ENCODE results near the gene NEURL2. TPM values are rescaled to one million over a fixed set of nuclear protein-coding genes. Genes with fewer than 3 reads are reported as not detected.

NEURL2 gene
- polyA plus RNA-seq, 3 donors = 8.8 to 10.2 (median 10.1) TPM

DNA sequence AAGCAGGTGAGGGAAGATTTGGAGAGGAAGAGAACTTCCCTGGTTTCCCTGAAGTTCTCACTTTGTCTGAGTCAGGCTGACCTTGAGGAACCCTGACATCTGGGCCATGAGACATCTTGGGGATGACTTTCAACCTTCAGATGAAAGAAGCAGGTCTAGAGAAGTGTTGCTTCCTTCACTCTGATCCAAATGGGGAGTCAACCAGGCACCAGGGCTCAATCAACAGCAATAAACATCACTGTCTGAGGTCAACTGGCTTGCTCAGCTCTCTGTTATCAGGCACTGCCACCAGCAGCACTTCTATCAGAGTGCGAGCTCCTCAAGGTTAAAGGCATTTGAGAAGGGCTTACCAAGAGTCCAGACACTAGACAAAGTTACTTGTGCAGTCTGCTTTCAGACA, 40.1 kb downstream of the NEURL2 start:
- DNase-seq = no peak

DNA sequence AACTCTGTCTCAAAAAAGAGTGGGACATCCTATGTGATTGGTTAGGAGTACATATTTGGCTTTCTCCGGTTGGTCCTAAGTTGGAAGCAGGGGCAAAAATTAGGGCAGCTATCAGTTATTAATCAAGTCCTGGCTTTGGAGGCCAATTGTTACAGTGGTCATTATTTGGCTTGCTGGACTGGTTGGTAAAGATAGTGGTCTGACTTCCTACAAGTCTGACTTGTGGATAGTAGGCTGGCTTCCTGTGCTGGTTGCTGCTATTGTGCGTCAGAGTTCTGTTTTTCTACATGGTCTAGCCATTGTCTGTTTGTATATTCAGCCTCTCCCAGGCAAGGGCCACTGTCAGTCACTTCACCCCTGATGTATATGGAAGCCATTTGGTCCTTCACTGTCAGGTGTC, 40.8 kb downstream of the NEURL2 start:
- no peak for DNase-seq

DNA sequence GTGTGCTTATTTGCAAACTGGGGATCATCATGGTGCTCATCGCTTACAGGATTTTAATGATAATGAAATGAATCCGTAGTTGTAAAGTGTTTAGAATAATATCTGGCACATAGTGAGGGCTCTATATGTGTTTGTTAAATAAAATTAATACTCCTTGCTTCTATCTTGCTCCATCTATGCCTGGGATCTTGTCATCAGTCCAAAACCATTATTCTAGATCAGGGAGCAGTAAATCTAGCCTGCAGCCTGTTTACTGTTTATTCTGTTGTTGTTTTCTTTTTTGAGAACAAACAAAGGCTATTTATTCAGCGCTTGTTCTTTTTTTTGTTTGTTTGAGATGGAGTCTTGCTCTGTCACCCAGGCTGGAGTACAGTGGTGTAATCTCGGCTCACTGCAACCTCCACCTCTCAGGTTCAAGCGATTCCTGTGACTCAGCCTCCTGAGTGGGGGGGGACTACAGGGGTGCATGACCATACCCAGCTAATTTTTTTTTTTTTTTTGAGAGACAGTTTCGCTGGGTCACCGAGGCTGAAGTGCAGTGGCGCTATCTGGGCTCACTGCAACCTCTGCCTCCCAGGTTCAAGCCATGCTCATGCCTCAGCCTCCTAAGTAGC, 41.9 kb downstream of the NEURL2 start:
- no peak for DNase-seq

DNA sequence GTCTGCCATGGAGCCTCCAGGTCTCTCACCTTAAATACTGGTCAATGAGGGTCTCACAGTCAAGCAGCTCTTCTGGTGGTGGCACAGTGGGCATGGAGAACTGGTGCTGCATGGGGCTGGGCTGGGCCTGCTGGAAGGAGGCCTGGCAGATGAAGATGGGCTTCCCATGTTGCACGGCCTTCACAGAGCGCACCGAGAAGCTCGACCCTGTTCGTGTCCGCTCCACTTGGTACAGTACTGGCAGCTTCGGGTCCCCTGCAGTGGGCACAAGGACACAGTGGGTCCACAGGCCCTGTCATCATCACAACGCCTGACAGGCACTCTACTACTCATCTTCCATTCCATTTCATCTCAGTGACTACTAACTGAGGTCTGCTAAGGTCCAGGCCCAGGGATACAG, 42.6 kb downstream of the NEURL2 start:
- no peak for DNase-seq

DNA sequence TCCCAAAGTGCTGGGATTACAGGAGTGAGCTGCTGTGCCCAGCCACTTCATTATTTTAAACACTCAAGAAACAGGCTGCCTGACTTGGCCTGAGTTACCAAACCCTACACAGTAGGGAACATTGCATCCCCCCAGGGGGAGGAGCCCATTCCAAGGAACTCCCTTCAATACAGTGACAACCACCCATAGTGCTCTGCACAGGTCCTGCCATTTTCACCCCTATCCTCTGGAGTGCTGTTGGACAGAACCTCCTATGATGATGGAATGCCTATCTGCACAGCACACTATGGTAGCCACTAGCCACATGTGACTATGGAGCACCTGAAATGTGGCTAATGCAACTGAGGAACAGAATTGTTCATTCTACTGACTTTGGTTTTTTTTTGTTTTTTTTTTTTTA, 45.6 kb downstream of the NEURL2 start:
- no peak for DNase-seq

DNA sequence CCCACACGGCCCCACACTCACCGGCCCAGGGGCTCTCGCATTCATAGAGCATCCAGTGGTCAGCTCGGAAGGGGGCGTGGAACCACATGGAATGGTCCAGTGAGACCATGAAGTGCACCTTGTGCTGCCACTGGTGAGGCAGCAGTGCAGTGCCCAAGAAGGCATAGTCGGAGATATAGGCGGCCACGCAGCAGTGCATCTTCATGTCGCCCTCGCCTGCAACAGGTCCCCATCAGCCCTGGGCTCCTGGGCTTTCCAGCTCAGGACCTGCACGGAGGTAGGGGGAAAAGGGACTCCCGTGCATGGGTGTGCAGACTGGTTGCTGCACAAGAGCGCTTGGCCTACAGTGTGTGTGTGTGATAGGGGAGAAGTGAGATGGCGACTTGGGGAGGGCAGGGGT, 47.5 kb downstream of the NEURL2 start:
- no peak for DNase-seq

DNA sequence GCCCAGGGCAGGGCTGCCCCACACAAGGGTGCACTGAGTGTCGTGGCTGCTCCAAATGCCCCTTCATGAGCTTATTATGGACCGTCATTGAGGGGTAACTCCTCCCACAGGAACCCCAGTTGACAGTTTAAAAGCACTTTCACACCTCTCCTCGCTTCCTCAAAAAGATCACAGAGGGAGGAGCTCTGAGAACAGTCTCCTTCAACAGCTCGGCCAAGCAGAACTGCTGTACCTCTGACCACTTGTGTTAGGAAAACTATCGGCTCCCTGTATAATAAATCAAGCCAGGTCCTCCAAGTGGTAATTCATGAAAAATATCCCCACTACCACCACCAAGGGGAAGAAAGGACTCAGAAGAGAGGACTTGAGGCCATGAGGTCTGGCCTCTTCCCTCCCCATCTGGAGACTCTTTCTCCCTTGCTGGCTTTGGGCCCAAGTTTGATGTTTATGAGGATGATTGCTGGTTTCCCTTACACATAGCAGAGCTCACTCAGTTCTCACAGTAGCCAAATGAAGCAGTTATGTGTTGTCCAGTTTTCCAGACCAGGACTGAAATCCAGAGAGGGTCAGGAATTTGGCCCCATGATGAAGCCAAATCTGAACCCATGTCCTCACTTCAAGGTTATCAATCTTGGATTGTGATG, 48.7 kb downstream of the NEURL2 start:
- no peak for DNase-seq

DNA sequence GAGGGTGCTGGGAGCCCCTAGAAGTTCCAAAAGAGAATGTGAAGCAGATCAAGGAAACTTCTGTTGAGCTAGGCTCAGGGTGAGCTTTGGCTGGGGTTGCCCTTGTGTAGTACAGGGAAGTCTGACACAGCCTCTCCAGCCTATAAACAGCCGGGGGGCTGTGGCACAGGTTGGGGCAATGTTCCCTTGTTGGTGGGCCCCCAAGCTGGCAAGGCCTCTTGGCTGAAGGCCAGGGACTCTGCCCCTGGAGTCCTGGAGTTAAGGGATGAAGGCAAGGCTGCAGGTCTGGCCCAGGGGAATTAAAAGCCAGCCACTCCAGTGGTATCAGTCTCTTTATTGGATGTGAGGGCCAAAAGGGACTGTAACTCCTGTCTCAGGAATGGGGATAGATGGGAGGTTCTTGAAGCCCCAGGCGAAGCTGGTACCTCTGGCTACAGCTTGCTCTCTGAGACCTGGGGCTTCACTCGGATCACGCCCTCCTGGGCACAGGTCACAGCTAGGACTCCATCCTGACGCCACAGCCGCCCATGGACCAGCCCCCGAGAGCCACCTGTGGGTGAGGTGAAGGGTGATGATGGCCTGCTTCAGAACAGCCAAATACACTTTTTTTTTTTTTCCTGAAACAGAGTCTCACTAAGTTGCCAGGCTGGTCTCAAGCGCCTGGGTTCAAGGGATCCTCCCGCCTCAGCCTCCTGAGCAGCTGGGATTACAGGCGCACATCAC, 49.4 kb downstream of the NEURL2 start:
- no peak for DNase-seq

DNA sequence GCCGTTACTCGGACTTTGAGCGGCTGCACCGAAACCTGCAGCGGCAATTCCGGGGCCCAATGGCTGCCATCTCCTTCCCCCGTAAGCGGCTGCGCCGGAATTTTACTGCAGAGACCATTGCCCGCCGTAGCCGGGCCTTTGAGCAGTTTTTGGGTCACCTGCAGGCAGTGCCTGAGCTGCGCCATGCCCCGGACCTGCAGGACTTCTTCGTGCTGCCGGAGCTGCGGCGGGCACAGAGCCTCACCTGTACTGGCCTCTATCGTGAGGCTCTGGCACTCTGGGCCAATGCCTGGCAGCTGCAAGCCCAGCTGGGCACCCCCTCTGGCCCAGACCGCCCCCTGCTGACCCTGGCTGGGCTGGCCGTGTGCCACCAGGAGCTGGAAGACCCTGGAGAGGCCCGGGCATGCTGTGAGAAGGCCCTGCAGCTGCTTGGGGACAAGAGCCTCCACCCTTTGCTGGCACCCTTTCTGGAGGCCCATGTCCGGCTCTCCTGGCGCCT, 50.3 kb downstream of the NEURL2 start:
- DNase-seq = no peak

Other genes with a start within 250 kb of the NEURL2 start
- gene WFDC11, start 221.0 kb downstream of the NEURL2 start, polyA plus RNA-seq (ENCODE audit: insufficient read length in 3 of 3) = not detected
- gene WFDC13, start 189.2 kb downstream of the NEURL2 start, polyA plus RNA-seq (ENCODE audit: insufficient read length in 3 of 3) = not detected
- gene WFDC10B, start 186.2 kb downstream of the NEURL2 start, polyA plus RNA-seq (ENCODE audit: insufficient read length in 3 of 3) = not detected
- not detected for gene SPINT4, start 168.9 kb downstream of the NEURL2 start, polyA plus RNA-seq (ENCODE audit: insufficient read length in 3 of 3)
- gene WFDC3, start 99.3 kb downstream of the NEURL2 start, polyA plus RNA-seq (ENCODE audit: insufficient read length in 3 of 3) = 1 to 10 TPM in 2 of 3 donors, under 1 TPM in 1; 0.36 to 1.6 (median 1.4) TPM
- gene DNTTIP1, start 99.3 kb downstream of the NEURL2 start, polyA plus RNA-seq (ENCODE audit: insufficient read length in 3 of 3) = 10 to 100 TPM; 34.8 to 40.1 (median 39.3) TPM
- gene UBE2C, start 78.6 kb downstream of the NEURL2 start, polyA plus RNA-seq (ENCODE audit: insufficient read length in 3 of 3) = 10 to 100 TPM; 60.5 to 78.8 (median 73.0) TPM
- 1 to 10 TPM in 1 of 3 donors, under 1 TPM in 2; 0.39 to 3.7 (median 0.66) TPM for gene TNNC2, start 63.9 kb downstream of the NEURL2 start, polyA plus RNA-seq (ENCODE audit: insufficient read length in 3 of 3)
- gene SNX21, start 57.4 kb downstream of the NEURL2 start, polyA plus RNA-seq (ENCODE audit: insufficient read length in 3 of 3) = 10 to 100 TPM; 16.1 to 18.4 (median 16.2) TPM
- 10 to 100 TPM; 27.0 to 29.8 (median 28.1) TPM for gene ACOT8, start 33.8 kb downstream of the NEURL2 start, polyA plus RNA-seq (ENCODE audit: insufficient read length in 3 of 3)
- 1 to 10 TPM; 5.9 to 6.5 (median 6.1) TPM for gene ZSWIM3, start 33.6 kb downstream of the NEURL2 start, polyA plus RNA-seq (ENCODE audit: insufficient read length in 3 of 3)
- gene ZSWIM1, start 10.0 kb downstream of the NEURL2 start, polyA plus RNA-seq (ENCODE audit: insufficient read length in 3 of 3) = 10 to 100 TPM; 16.6 to 21.3 (median 17.1) TPM
- gene SPATA25, start 3.6 kb downstream of the NEURL2 start, polyA plus RNA-seq (ENCODE audit: insufficient read length in 3 of 3) = 1 to 10 TPM; 3.5 to 9.4 (median 8.2) TPM
- 100 to 1,000 TPM; 126 to 146 (median 146) TPM for gene CTSA, start 127 bp upstream of the NEURL2 start, polyA plus RNA-seq (ENCODE audit: insufficient read length in 3 of 3)
- gene PLTP, start 20.9 kb upstream of the NEURL2 start, polyA plus RNA-seq (ENCODE audit: insufficient read length in 3 of 3) = 100 to 1,000 TPM; 140 to 161 (median 155) TPM
- gene PCIF1, start 43.5 kb upstream of the NEURL2 start, polyA plus RNA-seq (ENCODE audit: insufficient read length in 3 of 3) = 10 to 100 TPM; 46.1 to 56.9 (median 53.1) TPM
- gene ZNF335, start 81.0 kb upstream of the NEURL2 start, polyA plus RNA-seq (ENCODE audit: insufficient read length in 3 of 3) = 10 to 100 TPM; 15.1 to 19.1 (median 15.6) TPM
- 1 to 10 TPM in 1 of 3 donors, under 1 TPM in 2; 0.34 to 1.0 (median 0.35) TPM for gene MMP9, start 117.7 kb upstream of the NEURL2 start, polyA plus RNA-seq (ENCODE audit: insufficient read length in 3 of 3)
- gene SLC12A5, start 138.0 kb upstream of the NEURL2 start, polyA plus RNA-seq (ENCODE audit: insufficient read length in 3 of 3) = 1 to 10 TPM; 2.3 to 3.4 (median 3.0) TPM
- 10 to 100 TPM; 60.7 to 62.7 (median 60.8) TPM for gene NCOA5, start 198.8 kb upstream of the NEURL2 start, polyA plus RNA-seq (ENCODE audit: insufficient read length in 3 of 3)
- gene CD40, start 227.1 kb upstream of the NEURL2 start, polyA plus RNA-seq (ENCODE audit: insufficient read length in 3 of 3) = 1 to 10 TPM; 3.8 to 5.7 (median 5.5) TPM